HG02973 (cell line): ENCODE results near the gene DSP.

Source experiments
- ATAC-seq: cut with Tn5 transposase; IDR thresholded peaks from one replicate; pipeline ENCODE4 v1.9.1; 2021; ENCODE audit warnings: moderate library complexity; ENCODE audit not compliant: unreplicated experiment

Gene DSP

GRCh38 chr6:7559651-7560385 lies 18.3 kb downstream of the DSP start:
- ATAC-seq, result no peak

- ATAC-seq, result no peak
These were observed 19.9 kb downstream of the DSP start for GRCh38 chr6:7561153-7561964.

GRCh38 chr6:7562769-7563168 lies 21.3 kb downstream of the DSP start:
- ATAC-seq, result no peak

GRCh38 chr6:7566107-7566506 lies 24.6 kb downstream of the DSP start:
- ATAC-seq, result no peak

GRCh38 chr6:7566617-7567173 lies 25.2 kb downstream of the DSP start:
- no peak for ATAC-seq

- no peak for ATAC-seq
These were observed 26.6 kb downstream of the DSP start for GRCh38 chr6:7568021-7568420.

GRCh38 chr6:7569082-7569481 lies 27.6 kb downstream of the DSP start:
- ATAC-seq, result no peak

GRCh38 chr6:7572213-7572943 lies 30.9 kb downstream of the DSP start:
- ATAC-seq, result no peak

- no peak for ATAC-seq
These were observed 33.0 kb downstream of the DSP start for GRCh38 chr6:7574500-7574899.

GRCh38 chr6:7578516-7578915 lies 37.0 kb downstream of the DSP start:
- no peak for ATAC-seq

GRCh38 chr6:7578931-7579330 lies 37.5 kb downstream of the DSP start:
- no peak for ATAC-seq

GRCh38 chr6:7579851-7580250 lies 38.4 kb downstream of the DSP start:
- no peak for ATAC-seq

GRCh38 chr6:7580537-7580926 lies 39.1 kb downstream of the DSP start:
- ATAC-seq, result no peak

GRCh38 chr6:7580927-7581618 lies 39.6 kb downstream of the DSP start:
- no peak for ATAC-seq

- ATAC-seq, result no peak
These were observed 43.9 kb downstream of the DSP start for GRCh38 chr6:7585287-7585930.

- no peak for ATAC-seq
These were observed 46.2 kb downstream of the DSP start for GRCh38 chr6:7587631-7588100.

GRCh38 chr6:7588506-7588905 lies 47.0 kb downstream of the DSP start:
- ATAC-seq, result no peak

GRCh38 chr6:7589221-7589620 lies 47.8 kb downstream of the DSP start:
- no peak for ATAC-seq

- peak; percentile 99 for ATAC-seq
These were observed 48.8 kb downstream of the DSP start, which contains the start of gene SNRNP48 for GRCh38 chr6:7589949-7590917. TSS of gene SNRNP48 (plus strand) at chr6:7590198. CDS start at chr6:7590258, 60 bp downstream.
